Measurements from ENCODE around the gene PRIMA1.
"Not testable (repeated sequence)": the region's sequence is repeated elsewhere in the genome, so short reads cannot be mapped to it uniquely, and the experiment has no call there.

The PRIMA1 gene

DNA sequence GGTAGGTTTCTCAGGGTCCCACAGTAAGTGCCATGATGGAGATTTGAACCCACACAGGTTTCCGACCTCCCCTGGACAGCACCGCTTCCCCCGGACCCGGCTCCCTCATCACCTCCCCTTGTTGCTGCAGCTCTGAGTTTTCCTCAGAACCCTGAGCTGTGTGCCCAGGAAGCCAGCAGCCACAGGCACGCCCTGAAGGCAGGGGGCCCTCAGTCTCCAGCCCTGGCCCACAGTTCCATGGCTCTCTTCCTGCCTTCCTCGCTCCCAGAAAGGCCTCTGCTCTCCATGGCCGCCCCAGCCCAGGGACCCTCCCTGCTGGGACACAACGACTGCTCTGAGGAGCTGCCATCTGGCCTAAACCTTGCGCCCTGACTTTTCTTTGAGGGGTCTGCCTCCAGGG is 35.8 kb upstream of the PRIMA1 start:
- H3K27ac ChIP-seq: no peak overlapping the region
- no peaks in the 10 kb centered on the region for H3K9me3 ChIP-seq (ENCODE audit: low read depth, low read length)
- no peak for DNase-seq (ENCODE audit: low read depth, low spot score)
- H3K4me3 ChIP-seq: no peak overlapping the region
- no peak overlapping the region for H3K9ac ChIP-seq (ENCODE audit: insufficient read length)
- no peaks in the 10 kb centered on the region for H3K36me3 ChIP-seq (ENCODE audit: insufficient read depth, low read length)
- TF ChIP-seq EZH2 (IDR thresholded peaks at IDR 0.05): no peak
- no peak for TF ChIP-seq POLR2AphosphoS5 (IDR thresholded peaks at IDR 0.05; ENCODE audit: borderline replicate concordance, low read depth, low read length)
- no peak for TF ChIP-seq FOXP2 (optimal IDR thresholded peaks at IDR 0.05; ENCODE audit: control extremely low read depth, extremely low read length, insufficient read depth)

DNA sequence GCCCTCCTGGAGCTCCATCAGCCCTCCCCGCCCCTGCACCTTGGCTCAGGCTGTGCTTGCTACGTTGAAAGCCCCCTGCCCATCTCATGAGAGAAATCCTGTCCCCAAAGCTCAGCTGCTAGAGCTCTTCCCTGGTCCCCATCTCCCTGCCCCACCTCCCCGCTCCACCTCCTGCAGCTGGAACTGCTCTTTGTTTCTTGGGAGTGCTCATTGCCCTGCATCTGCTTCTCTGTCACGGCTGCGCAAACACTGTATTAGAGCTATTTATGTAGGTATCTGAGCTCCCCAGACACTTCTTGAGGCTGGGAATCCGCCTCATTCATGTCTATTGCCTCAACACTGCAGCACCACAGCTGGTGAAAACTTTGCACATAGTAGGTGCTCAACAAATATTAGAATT is 32.8 kb upstream of the PRIMA1 start:
- no peak overlapping the region for H3K9ac ChIP-seq (ENCODE audit: insufficient read length)
- no peaks in the 10 kb centered on the region for H3K36me3 ChIP-seq (ENCODE audit: insufficient read depth, low read length)
- no peaks in the 10 kb centered on the region for H3K9me3 ChIP-seq (ENCODE audit: low read depth, low read length)
- no peak overlapping the region for H3K27ac ChIP-seq
- H3K4me3 ChIP-seq: no peak overlapping the region
- TF ChIP-seq FOXP2 (optimal IDR thresholded peaks at IDR 0.05; ENCODE audit: control extremely low read depth, extremely low read length, insufficient read depth): no peak
- no peak for TF ChIP-seq EZH2 (IDR thresholded peaks at IDR 0.05)
- no peak for TF ChIP-seq POLR2AphosphoS5 (IDR thresholded peaks at IDR 0.05; ENCODE audit: borderline replicate concordance, low read depth, low read length)
- no peak for DNase-seq (ENCODE audit: low read depth, low spot score)

DNA sequence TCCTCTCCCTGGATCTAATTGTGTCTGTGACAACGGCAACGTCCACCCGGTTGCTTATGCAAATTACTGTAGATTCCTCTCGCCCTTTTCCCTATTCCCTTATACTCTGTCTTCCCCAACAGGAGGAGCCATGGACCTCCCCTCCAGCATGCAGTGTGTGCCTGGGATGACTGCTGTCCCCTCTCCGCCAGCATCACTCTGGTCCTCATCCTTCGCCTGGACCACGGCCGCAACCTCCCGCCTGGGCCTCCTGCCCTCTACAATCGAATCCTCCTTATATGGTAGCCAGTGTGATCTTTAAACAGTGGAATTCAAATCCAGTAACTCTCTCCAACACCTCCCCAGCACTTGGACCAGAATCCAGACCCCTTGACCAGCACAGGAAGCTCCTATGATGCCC is 30.6 kb upstream of the PRIMA1 start:
- Histone ChIP-seq H3K36me3 (ENCODE audit: insufficient read depth, low read length) (no peaks in the 10 kb centered on the region), H3K9me3 (ENCODE audit: low read depth, low read length) (no peaks in the 10 kb centered on the region; the same call in 1 of the 2 replicates), H3K27ac (no peak overlapping the region), H3K9ac (ENCODE audit: insufficient read length) (no peak overlapping the region), H3K4me3 (no peak overlapping the region)
- TF ChIP-seq POLR2AphosphoS5 (IDR thresholded peaks at IDR 0.05; ENCODE audit: borderline replicate concordance, low read depth, low read length): no peak
- DNase-seq (ENCODE audit: low read depth, low spot score): no peak

DNA sequence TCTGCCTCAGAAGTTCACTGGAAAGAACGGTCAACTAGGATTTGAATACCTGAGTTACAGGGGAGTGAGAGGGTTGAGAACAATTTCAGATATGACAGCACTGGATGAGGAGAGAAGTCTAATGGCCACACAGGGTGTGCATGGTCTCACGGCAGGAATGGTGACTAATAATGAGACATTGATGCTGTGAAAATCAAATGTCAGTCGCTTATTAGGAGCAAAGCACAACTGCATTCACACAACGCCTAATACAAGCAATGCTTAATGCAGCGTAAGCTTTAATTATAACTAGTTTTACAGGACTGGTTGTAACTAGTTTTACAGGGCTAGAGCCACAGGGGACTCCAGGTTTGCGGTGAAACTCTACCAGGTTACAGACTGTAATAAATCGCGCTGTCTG is 23.4 kb upstream of the PRIMA1 start:
- DNase-seq (ENCODE audit: low read depth, low spot score): no peak
- Histone ChIP-seq H3K36me3 (ENCODE audit: insufficient read depth, low read length) (no peaks in the 10 kb centered on the region), H3K9ac (ENCODE audit: insufficient read length) (no peak overlapping the region), H3K9me3 (ENCODE audit: low read depth, low read length) (no peaks in the 10 kb centered on the region; the same call in 1 of the 2 replicates), H3K27ac (no peak overlapping the region), H3K4me3 (no peak overlapping the region)
- no peak for TF ChIP-seq POLR2AphosphoS5 (IDR thresholded peaks at IDR 0.05; ENCODE audit: borderline replicate concordance, low read depth, low read length)

DNA sequence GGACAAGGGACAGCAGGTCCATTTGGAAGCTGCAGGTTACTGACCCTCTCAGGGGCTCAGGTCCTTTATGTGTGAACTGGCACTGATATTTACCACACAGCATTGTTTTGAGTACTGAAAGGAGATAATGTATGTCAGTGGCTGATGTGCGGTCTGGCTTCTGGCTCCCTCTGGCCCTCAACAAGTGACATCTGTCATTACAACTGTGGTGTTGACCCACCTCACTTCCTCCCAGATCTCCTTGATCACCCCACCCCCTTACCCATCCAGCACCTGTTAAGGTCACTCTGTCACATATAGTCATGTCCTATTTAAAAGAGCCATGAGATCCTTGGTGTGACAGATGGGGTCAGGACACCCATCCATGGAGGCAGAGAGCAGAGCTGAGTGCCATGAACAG is 22.7 kb upstream of the PRIMA1 start:
- TF ChIP-seq FOXP2 (optimal IDR thresholded peaks at IDR 0.05; ENCODE audit: control extremely low read depth, extremely low read length, insufficient read depth) (no peak), EZH2 (IDR thresholded peaks at IDR 0.05) (no peak), POLR2AphosphoS5 (IDR thresholded peaks at IDR 0.05; ENCODE audit: borderline replicate concordance, low read depth, low read length) (no peak)
- Histone ChIP-seq H3K4me3 (no peak overlapping the region), H3K9me3 (ENCODE audit: low read depth, low read length) (no peaks in the 10 kb centered on the region; the same call in 1 of the 2 replicates), H3K9ac (ENCODE audit: insufficient read length) (no peak overlapping the region), H3K36me3 (ENCODE audit: insufficient read depth, low read length) (no peaks in the 10 kb centered on the region), H3K27ac (no peak overlapping the region)
- DNase-seq (ENCODE audit: low read depth, low spot score): no peak

DNA sequence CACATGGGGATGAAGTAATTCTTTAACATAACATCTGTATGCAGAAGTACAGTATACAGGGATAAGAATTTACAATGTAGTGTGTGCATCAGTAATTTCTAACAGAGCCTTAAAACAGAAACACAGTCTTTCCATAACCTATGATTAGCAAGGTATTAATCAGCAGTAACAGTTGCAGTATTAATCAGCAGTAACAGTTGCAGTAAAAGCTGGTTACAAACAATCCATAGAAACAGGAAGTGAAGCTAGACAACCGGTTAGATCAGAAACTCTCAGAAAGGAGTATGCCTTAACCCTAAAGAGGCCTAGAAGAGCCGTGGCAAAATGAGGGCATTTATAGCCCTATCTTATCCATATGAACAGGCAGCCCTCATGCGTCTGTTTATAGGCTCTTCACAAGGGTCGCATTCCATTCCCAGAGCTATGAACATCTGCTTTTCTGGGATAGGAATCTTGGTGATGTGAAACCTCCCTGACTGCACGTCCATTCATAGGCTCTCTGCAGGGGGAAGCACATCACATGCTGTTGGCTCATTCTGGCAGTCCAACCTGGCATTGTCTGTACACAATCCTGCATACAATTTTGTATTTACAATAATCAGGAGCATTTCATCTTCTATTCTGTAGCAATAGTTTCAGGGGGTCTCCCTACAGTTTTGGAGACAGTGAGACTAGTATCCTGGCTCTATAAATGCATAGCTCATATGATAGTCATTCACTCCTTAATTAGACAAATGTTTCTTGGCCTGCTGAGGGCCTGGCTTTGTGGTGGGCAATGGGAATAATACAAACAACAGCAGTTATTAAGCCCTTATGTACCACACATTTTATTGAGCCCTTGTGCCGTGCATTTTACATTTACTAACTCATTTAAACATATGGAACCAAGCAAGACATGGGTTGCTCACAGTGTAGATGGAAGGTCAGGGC is 21.5 kb upstream of the PRIMA1 start:
- H3K36me3 ChIP-seq (ENCODE audit: insufficient read depth, low read length); H3K9me3 ChIP-seq (ENCODE audit: low read depth, low read length); H3K27ac ChIP-seq; H3K4me3 ChIP-seq; DNase-seq (ENCODE audit: low read depth, low spot score); H3K9ac ChIP-seq (ENCODE audit: insufficient read length): not testable (repeated sequence)

DNA sequence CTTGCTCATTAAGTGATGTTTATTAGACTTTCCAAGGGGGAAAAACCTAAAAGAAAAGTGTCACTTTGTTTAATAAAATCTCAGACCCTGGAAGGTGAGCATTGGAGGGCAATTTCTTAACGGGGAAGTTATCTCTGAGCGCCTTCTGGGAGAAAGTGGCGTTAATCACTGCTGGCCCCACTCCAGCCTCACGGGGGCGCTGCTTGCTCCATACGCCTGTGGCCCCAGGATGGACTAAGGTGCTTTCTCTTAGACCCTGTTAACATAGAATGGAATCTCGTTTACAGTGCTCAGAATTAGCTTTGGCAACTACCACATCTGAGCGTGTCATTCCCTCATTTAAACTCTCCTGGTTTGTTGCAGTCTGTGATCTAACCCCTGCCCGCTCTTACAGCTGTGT is 16.4 kb upstream of the PRIMA1 start:
- Histone ChIP-seq H3K36me3 (ENCODE audit: insufficient read depth, low read length) (no peaks in the 10 kb centered on the region), H3K9ac (ENCODE audit: insufficient read length) (no peak overlapping the region), H3K9me3 (ENCODE audit: low read depth, low read length) (no peaks in the 10 kb centered on the region), H3K4me3 (no peak overlapping the region), H3K27ac (no peak overlapping the region)
- DNase-seq (ENCODE audit: low read depth, low spot score): no peak
- no peak for TF ChIP-seq EZH2 (IDR thresholded peaks at IDR 0.05)
- TF ChIP-seq POLR2AphosphoS5 (IDR thresholded peaks at IDR 0.05; ENCODE audit: borderline replicate concordance, low read depth, low read length): no peak
- TF ChIP-seq FOXP2 (optimal IDR thresholded peaks at IDR 0.05; ENCODE audit: control extremely low read depth, extremely low read length, insufficient read depth): no peak

DNA sequence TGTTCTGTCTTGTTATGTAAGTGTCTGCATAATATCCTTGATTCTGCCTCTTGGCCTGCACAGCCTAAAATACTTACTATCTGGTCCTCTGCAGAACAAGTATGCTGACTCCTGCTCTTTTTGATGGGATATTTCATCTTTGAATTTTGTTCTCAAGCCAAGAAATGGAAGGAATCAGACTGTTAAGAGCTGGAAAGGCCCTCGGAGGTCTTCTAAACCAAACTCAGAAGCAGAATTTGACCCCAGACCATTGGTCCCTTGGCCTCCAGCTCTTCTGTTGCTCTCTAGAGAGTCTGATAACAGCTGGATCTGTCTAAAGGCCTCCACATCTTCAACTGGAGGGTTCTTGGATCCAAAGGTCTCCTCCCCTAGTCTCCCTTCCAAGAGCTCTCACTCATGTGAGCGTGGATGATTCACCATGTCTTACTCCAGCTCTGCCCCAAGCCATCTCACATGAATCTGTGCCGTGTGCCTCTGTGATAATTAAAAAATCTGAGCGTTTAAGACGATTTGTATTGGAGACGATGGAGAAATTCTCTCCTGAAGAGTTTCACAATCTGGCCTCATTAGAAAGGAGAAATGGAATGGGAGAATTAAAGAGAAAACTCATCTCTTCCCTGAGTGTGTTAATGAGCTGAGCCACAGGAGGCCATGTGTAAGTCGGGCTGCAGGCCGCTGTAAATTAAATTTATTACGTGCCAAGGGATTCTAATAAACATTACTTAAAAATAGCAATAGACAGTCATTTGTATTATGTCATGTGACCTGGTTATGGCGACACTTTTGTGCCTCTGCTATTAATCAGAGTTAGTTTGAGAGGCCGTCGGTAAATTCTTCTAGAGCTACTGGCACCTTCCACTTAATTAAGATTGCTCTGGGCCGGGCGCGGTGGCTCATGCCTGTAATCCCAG is 15.4 kb upstream of the PRIMA1 start:
- Histone ChIP-seq H3K4me3 (no peak overlapping the region), H3K9ac (ENCODE audit: insufficient read length) (no peak overlapping the region), H3K27ac (no peak overlapping the region), H3K9me3 (ENCODE audit: low read depth, low read length) (no peaks in the 10 kb centered on the region), H3K36me3 (ENCODE audit: insufficient read depth, low read length) (no peaks in the 10 kb centered on the region)
- TF ChIP-seq FOXP2 (optimal IDR thresholded peaks at IDR 0.05; ENCODE audit: control extremely low read depth, extremely low read length, insufficient read depth) (no peak), EZH2 (IDR thresholded peaks at IDR 0.05) (no peak), POLR2AphosphoS5 (IDR thresholded peaks at IDR 0.05; ENCODE audit: borderline replicate concordance, low read depth, low read length) (no peak)
- DNase-seq (ENCODE audit: low read depth, low spot score): no peak
